Endothelial cell of umbilical vein (primary cell): Measurements from ENCODE around the gene MSRB2. TPM values are rescaled to one million over a fixed set of nuclear protein-coding genes. Genes with fewer than 3 reads are reported as not detected.

ENCODE experiments used
- BruUV-seq: library from RNA; stranded (reverse); fragments of 400-500 nt; replicated peaks from 2 replicates; lab custom pipeline; 2021; lab: Mats Ljungman, UMichigan
- CTCF ChIA-PET: fragments of 300-600, 350-600 bp; sonication (Branson Sonifier 250); formaldehyde crosslinking; loops from one replicate; lab custom pipeline; 2021; ENCODE audit warnings: antibody characterized with exemption, inconsistent platforms; lab: Charles Lee
- POLR2A ChIA-PET: fragments of 300-600, 350-600 bp; sonication (Branson Sonifier 250); formaldehyde crosslinking; loops from one replicate; lab custom pipeline; 2021; ENCODE audit warnings: antibody characterized with exemption, inconsistent platforms; lab: Charles Lee
- DNase-seq: peaks from one replicate; pipeline ENCODE4 v3.0.0-alpha.2; 2011; ENCODE audit warnings: low read depth, low spot score
- FAIRE-seq: peaks from 2 replicates; lab custom pipeline; 2011; peaks lifted over from hg19 to GRCh38; lab: Jason Lieb, UNC
- H2AFZ ChIP-seq: 2 replicates; pipeline ENCODE4 v1.6.0; 2012; ENCODE audit warnings: low read depth, low read length, control low read depth, inconsistent platforms
- H3K27ac ChIP-seq: 2 replicates; pipeline ENCODE4 v1.5.1; 2011; ENCODE audit warnings: low read depth, mild to moderate bottlenecking, control low read depth, low read length, moderate library complexity; ENCODE audit not compliant: insufficient read depth
- H3K27me3 ChIP-seq, 2 experiments: 2 replicates each; pipeline versions ENCODE4 v1.6.0 to v1.6.1; 2011; ENCODE audit warnings: low read length in 2 of 2, mixed read lengths in 1 of 2; ENCODE audit not compliant: control insufficient read depth in 2 of 2, insufficient read depth in 2 of 2
- H3K36me3 ChIP-seq, 2 experiments: 2 replicates in 1 of 2; 3 replicates in 1 of 2; pipeline ENCODE4 v1.5.1; 2011; ENCODE audit warnings: low read length in 2 of 2, mild to moderate bottlenecking in 1 of 2, moderate library complexity in 1 of 2; ENCODE audit not compliant: control insufficient read depth in 2 of 2, insufficient read depth in 2 of 2; ENCODE audit errors: extremely low read depth in 1 of 2
- H3K4me1 ChIP-seq: 3 replicates; pipeline ENCODE4 v1.5.1; 2011; ENCODE audit warnings: mild to moderate bottlenecking, low read length; ENCODE audit not compliant: control insufficient read depth, insufficient read depth; ENCODE audit errors: extremely low read depth
- H3K4me2 ChIP-seq: 2 replicates; pipeline ENCODE4 v1.6.1; 2011; ENCODE audit warnings: low read length, control low read depth, mixed read lengths; ENCODE audit not compliant: insufficient read depth
- H3K4me3 ChIP-seq, 3 experiments: fragments of 200-600 bp in 1 of 3; sonication (generic), shearing (Covaris generic) in 1 of 3; replicated peaks in 1 of 3; 2 replicates each; pipeline ENCODE4 v1.5.1; 2011 to 2016; ENCODE audit warnings: control low read depth in 3 of 3, low read length in 3 of 3, mild to moderate bottlenecking in 2 of 3, inconsistent platforms in 1 of 3, low read depth in 1 of 3, moderate library complexity in 1 of 3; ENCODE audit not compliant: insufficient read depth in 1 of 3
- H3K79me2 ChIP-seq: 2 replicates; pipeline ENCODE4 v1.6.0; 2012; ENCODE audit warnings: low read length, inconsistent platforms; ENCODE audit not compliant: control insufficient read depth, insufficient read depth
- H3K9ac ChIP-seq: replicated peaks from 2 replicates; pipeline ENCODE3; 2011; ENCODE audit warnings: low read length, control low read depth; ENCODE audit not compliant: insufficient read depth; ENCODE audit errors: extremely low read depth
- H3K9me1 ChIP-seq: replicated peaks from 3 replicates; pipeline ENCODE4 v1.6.0; 2011; ENCODE audit warnings: mild to moderate bottlenecking, low read length; ENCODE audit not compliant: control insufficient read depth, insufficient read depth; ENCODE audit errors: extremely low read depth
- H3K9me3 ChIP-seq: replicated peaks from 2 replicates; pipeline ENCODE4 v1.5.1; 2012; ENCODE audit warnings: low read length, inconsistent platforms; ENCODE audit not compliant: control insufficient read depth, insufficient read depth
- H4K20me1 ChIP-seq: replicated peaks from 2 replicates; pipeline ENCODE3; 2011; ENCODE audit warnings: mild to moderate bottlenecking, low read length; ENCODE audit not compliant: control insufficient read depth, insufficient read depth; ENCODE audit errors: extremely low read depth
- CTCF ChIP-seq, 2 donors: IDR thresholded peaks; 1 replicate in 1 of 2; 2 replicates in 1 of 2; pipeline ENCODE4 v1.5.1; 2011; ENCODE audit warnings: low read length in 2 of 2, mild to moderate bottlenecking in 2 of 2, moderate library complexity in 2 of 2, control low read depth in 1 of 2, inconsistent platforms in 1 of 2, low read depth in 1 of 2; ENCODE audit not compliant: insufficient read depth in 1 of 2; ENCODE audit errors: extremely low read depth in 1 of 2
- EZH2 ChIP-seq: IDR thresholded peaks from 2 replicates; pipeline ENCODE4 v1.6.1; 2012; ENCODE audit warnings: borderline replicate concordance, low read depth, mild to moderate bottlenecking, moderate library complexity, low read length, inconsistent platforms; ENCODE audit not compliant: severe bottlenecking
- FOS ChIP-seq: IDR thresholded peaks from 2 replicates; pipeline ENCODE4 v1.6.1; 2011; ENCODE audit warnings: mild to moderate bottlenecking, low read length, moderate library complexity, borderline replicate concordance; ENCODE audit not compliant: insufficient read depth
- JUN ChIP-seq: IDR thresholded peaks from 2 replicates; pipeline ENCODE4 v1.6.1; 2011; ENCODE audit warnings: borderline replicate concordance, low read depth; ENCODE audit not compliant: insufficient read length, insufficient read depth
- MAX ChIP-seq: IDR thresholded peaks from 2 replicates; pipeline ENCODE4 v1.6.1; 2011; ENCODE audit not compliant: insufficient read depth, insufficient read length
- MYC ChIP-seq: IDR thresholded peaks from one replicate; pipeline ENCODE4 v1.6.1; 2011; ENCODE audit warnings: mild to moderate bottlenecking, low read depth, low read length
- POLR2AphosphoS5 ChIP-seq: IDR thresholded peaks from 2 replicates; pipeline ENCODE4 v1.6.1; 2012; ENCODE audit warnings: low read depth, mild to moderate bottlenecking, control low read depth, low read length, moderate library complexity; ENCODE audit not compliant: insufficient read depth
- dilution Hi-C: fragments of 300-500 bp; cut with MboI; formaldehyde crosslinking; loops from one replicate; pipeline ENCODE4 v1.15.0; 2019; ENCODE audit warnings: low sequenced_read_pairs; ENCODE audit not compliant: extremely low pct_ligation_motif_present
- intact Hi-C: fragments of 100-400 bp; cut with micrococcal nuclease; formaldehyde crosslinking; loops from one replicate; pipeline ENCODE4 v1.10.0; 2022
- polyA plus RNA-seq, 4 experiments: library from polyadenylated mRNA; depleted of rRNA in 3 of 4; stranded (reverse) in 3 of 4; unstranded in 1 of 4; fragments of >200 nt; gene quantifications; 2 replicates each; pipeline versions ENCODE4 v1.2.1 to v1.2.3, GENCODE V29; 2011 to 2012; ENCODE audit warnings: missing spikeins in 1 of 4
- total RNA-seq: library from RNA; stranded (reverse); gene quantifications from 2 replicates; pipeline ENCODE4 v1.2.3, GENCODE V29; 2021

MSRB2 gene
- total and polyA plus RNA-seq, 2 donors (not counting 3 experiments of a cell fraction or from before 2014, with no cell fraction given) = 16.2 to 20.6 TPM

- no peak for DNase-seq
- Histone ChIP-seq H3K79me2 (no peaks in the 10 kb centered on the region), H3K4me2 (no peak overlapping the region), H3K27me3 (peaks cover 13 to 34% of the 10 kb centered on the region in 2 experiments), H3K9me3 (no peaks in the 10 kb centered on the region), H3K36me3 (no peaks in the 10 kb centered on the region), H3K4me3 (no peak overlapping the region), H3K4me1 (no peaks in the 10 kb centered on the region), H4K20me1 (no peaks in the 10 kb centered on the region), H2AFZ (no peak overlapping the region), H3K9me1 (no peaks in the 10 kb centered on the region), H3K27ac (no peak overlapping the region), H3K9ac (no peak overlapping the region)
- ChIA-PET CTCF (no interaction called here), POLR2A (no interaction called here)
- FAIRE-seq = no peak
- BruUV-seq = no TSS peak
- intact Hi-C loops = no loop called here
- dilution Hi-C loops = no loop called here
- no peak for TF ChIP-seq MAX
- no peak for TF ChIP-seq CTCF (IDR thresholded peaks at IDR 0.05; ENCODE audit: extremely low read depth in 1 of 2, insufficient read depth in 1 of 2, low read depth in 1 of 2, low read length in 2 of 2)
Measured at GRCh38 chr10:23079700-23080099, 15.7 kb upstream of the MSRB2 start.

DNA sequence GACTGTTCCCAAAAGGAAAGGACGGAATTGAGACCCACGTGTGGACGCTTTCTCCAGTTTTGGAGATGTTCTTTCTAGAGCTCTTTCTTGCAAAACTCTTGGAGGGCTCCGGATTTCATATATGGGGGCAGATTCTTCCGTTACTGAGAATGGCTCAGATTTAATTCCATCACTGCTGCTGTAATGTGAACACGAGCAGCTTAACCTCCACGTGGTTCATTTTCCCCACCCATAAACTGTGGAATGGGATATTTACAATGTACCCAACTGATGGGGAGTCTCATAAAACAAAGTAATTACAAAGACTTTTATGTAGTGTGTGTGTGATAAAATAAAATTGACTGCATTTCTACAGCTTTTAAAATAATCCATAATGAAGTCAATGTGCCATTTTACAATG lies 15.1 kb upstream of the MSRB2 start:
- dilution Hi-C loops = no loop called here
- intact Hi-C loops = no loop called here
- no peak overlapping the region for H3K4me2 ChIP-seq

More for the DNA sequence above, 15.1 kb upstream of the MSRB2 start:
- Histone ChIP-seq H4K20me1 (no peaks in the 10 kb centered on the region), H3K9me1 (no peaks in the 10 kb centered on the region), H3K9me3 (no peaks in the 10 kb centered on the region), H3K36me3 (no peaks in the 10 kb centered on the region), H3K4me3 (no peak overlapping the region), H3K79me2 (no peaks in the 10 kb centered on the region), H3K4me1 (no peaks in the 10 kb centered on the region), H2AFZ (no peak overlapping the region), H3K27me3 (peaks cover 13 to 34% of the 10 kb centered on the region in 2 experiments), H3K9ac (no peak overlapping the region), H3K27ac (no peak overlapping the region)
- ChIA-PET CTCF (interaction anchor here (0.6 to 1.7 kb wide), 6 partner anchors 11 to 1086 kb away, joined by 3 to 8 read pairs (median 4); partner anchors contain the start of gene MSRB2), POLR2A (no interaction called here)
- no peak for TF ChIP-seq MYC
- TF ChIP-seq POLR2AphosphoS5 = no peak
- TF ChIP-seq MAX = no peak
- TF ChIP-seq JUN = no peak
- no peak for TF ChIP-seq FOS
- no peak for TF ChIP-seq CTCF (IDR thresholded peaks at IDR 0.05; ENCODE audit: extremely low read depth in 1 of 2, insufficient read depth in 1 of 2, low read depth in 1 of 2, low read length in 2 of 2)
- TF ChIP-seq EZH2 = no peak
- DNase-seq (no peak), FAIRE-seq (no peak)
- no TSS peak for BruUV-seq
